KOPT-K1 (cell line): ENCODE results near the gene CFAP54.

ENCODE experiments used
- H3K27ac ChIP-seq: fragments of 200-600 bp; sonication (generic); 2 replicates; pipeline ENCODE4 v1.5.1; 2016; ENCODE audit warnings: antibody characterized with exemption, mild to moderate bottlenecking, low read depth, low read length; ENCODE audit not compliant: poor library complexity, severe bottlenecking
- H3K36me3 ChIP-seq: fragments of 200-600 bp; sonication (generic); 2 replicates; pipeline ENCODE4 v1.5.1; 2017; ENCODE audit warnings: antibody characterized with exemption, mild to moderate bottlenecking, low read length, moderate library complexity; ENCODE audit not compliant: insufficient read depth
- H3K9me3 ChIP-seq: fragments of 200-600 bp; sonication (generic); 2 replicates; pipeline ENCODE4 v1.5.1; 2017; ENCODE audit warnings: antibody characterized with exemption, low read length, mild to moderate bottlenecking; ENCODE audit not compliant: insufficient read depth, poor library complexity, severe bottlenecking

Gene CFAP54

GRCh38 chr12:96870946-96871345, 381.6 kb downstream of the CFAP54 start:
- no peak overlapping the region for H3K27ac ChIP-seq
- H3K9me3 ChIP-seq: no peaks in the 10 kb centered on the region
- no peaks in the 10 kb centered on the region for H3K36me3 ChIP-seq

GRCh38 chr12:96872961-96873360, 383.6 kb downstream of the CFAP54 start:
- Histone ChIP-seq H3K27ac (no peak overlapping the region), H3K36me3 (no peaks in the 10 kb centered on the region), H3K9me3 (no peaks in the 10 kb centered on the region)

GRCh38 chr12:96874211-96874610, 384.8 kb downstream of the CFAP54 start:
- Histone ChIP-seq H3K9me3 (no peaks in the 10 kb centered on the region), H3K36me3 (no peaks in the 10 kb centered on the region), H3K27ac (no peak overlapping the region)

DNA sequence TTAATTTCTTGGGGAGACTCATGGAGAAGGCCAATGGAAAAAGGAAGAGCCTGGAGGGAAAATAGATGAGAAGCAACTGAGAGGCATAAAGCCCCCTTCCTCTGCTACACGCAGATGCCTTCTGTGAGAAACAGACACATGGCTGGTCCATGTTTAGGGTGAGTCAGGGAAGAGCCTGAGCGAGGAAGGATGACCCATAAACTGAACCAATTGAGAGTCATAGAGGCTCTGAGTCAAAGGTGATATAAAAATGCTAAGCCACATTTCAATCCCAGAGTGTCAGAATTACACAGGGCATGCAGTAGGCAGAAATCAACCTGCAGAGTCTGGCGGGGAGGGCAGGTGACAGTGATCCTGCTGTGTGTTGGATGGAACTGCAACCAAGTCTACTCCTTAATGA, 387.6 kb downstream of the CFAP54 start:
- Histone ChIP-seq H3K9me3 (no peaks in the 10 kb centered on the region), H3K36me3 (no peaks in the 10 kb centered on the region)

GRCh38 chr12:96878704-96879103, 389.3 kb downstream of the CFAP54 start:
- H3K27ac ChIP-seq: no peak overlapping the region
- H3K9me3 ChIP-seq: no peaks in the 10 kb centered on the region
- H3K36me3 ChIP-seq: no peaks in the 10 kb centered on the region

More for the DNA sequence above, 387.6 kb downstream of the CFAP54 start:
- H3K27ac ChIP-seq: no peak overlapping the region

- H3K36me3 ChIP-seq: no peaks in the 10 kb centered on the region
- H3K27ac ChIP-seq: no peak overlapping the region
- H3K9me3 ChIP-seq: no peaks in the 10 kb centered on the region
These were observed 389.9 kb downstream of the CFAP54 start for GRCh38 chr12:96879301-96879700.

DNA sequence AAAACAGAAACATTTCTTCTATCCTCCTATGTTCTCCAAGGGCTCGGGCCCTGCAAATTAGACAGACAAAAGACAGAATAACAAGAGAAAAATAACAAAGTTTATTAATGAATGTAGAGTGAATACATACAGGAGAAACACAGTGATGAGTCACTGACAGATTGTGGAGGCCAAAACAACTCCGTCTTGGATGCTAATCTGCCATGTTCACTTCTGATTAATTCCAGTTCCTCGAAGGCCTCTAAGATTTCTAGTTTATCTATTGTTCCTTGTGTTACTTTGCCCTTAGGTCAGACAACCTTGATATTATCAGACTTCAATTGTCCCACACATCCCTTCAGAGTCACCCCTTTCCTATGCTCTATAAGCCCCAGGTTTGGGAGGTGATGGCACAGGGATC, 390.8 kb downstream of the CFAP54 start:
- Histone ChIP-seq H3K9me3 (no peaks in the 10 kb centered on the region), H3K27ac (no peak overlapping the region), H3K36me3 (no peaks in the 10 kb centered on the region)

DNA sequence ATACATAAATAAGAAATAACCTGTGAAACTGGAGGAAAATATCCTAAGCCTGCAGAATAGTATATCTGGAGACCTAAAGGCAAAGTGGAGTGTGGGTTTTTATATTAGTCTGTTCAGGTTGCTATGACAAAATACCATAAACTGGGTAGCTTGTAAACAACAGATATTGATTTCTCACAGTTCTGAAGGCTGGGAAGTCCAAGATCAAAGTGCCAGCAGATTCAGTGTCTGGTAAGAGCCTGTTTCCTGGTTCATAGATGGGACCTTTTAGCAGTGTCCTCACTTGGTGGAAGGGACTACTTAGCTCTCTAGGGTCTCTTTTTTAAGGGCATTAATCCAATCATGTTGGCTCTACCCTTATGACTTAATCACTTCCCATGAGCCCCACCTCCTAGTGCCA, 392.2 kb downstream of the CFAP54 start:
- no peak overlapping the region for H3K27ac ChIP-seq
- no peaks in the 10 kb centered on the region for H3K9me3 ChIP-seq
- H3K36me3 ChIP-seq: no peaks in the 10 kb centered on the region

DNA sequence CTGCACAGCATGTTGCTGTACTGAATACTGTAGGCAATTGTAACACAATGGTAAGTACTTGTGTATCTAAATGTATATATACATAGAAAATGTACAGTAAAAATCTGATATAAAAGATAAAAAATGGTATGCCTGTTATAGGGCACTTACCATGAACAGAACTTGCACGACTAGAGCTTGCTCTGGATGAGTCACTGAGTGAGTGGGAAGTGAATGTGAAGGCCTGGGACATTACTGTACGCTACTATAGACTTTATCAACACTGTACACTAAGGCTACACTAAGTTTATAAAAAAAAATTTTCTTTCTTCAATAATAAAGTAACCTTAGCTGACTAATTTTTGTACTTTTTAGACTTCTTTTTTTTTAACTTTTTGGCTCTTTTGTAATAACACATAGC, 393.5 kb downstream of the CFAP54 start:
- no peaks in the 10 kb centered on the region for H3K9me3 ChIP-seq
- H3K36me3 ChIP-seq: no peaks in the 10 kb centered on the region
- no peak overlapping the region for H3K27ac ChIP-seq

DNA sequence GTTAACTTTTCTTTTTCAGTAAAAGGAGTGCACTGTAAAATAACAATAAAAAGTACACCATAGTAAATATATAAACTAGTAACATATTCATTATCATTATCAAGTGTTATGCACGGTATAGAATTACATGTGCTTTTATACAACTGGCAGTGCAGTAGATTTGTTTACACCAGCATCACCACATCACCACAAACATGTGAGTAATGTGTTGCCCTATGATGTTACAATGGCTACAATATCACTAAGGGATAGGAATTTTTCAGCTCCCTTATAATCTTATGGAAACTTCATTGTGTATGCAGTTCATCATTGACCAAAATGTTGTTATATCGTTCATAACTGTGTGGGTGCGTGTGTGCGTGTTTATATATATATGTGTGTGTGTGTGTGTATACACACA, 394.2 kb downstream of the CFAP54 start:
- Histone ChIP-seq H3K36me3 (no peaks in the 10 kb centered on the region), H3K9me3 (no peaks in the 10 kb centered on the region), H3K27ac (no peak overlapping the region)

- Histone ChIP-seq H3K36me3 (no peaks in the 10 kb centered on the region), H3K9me3 (no peaks in the 10 kb centered on the region), H3K27ac (no peak overlapping the region)
These were observed 397.8 kb downstream of the CFAP54 start for GRCh38 chr12:96886998-96887677.

DNA sequence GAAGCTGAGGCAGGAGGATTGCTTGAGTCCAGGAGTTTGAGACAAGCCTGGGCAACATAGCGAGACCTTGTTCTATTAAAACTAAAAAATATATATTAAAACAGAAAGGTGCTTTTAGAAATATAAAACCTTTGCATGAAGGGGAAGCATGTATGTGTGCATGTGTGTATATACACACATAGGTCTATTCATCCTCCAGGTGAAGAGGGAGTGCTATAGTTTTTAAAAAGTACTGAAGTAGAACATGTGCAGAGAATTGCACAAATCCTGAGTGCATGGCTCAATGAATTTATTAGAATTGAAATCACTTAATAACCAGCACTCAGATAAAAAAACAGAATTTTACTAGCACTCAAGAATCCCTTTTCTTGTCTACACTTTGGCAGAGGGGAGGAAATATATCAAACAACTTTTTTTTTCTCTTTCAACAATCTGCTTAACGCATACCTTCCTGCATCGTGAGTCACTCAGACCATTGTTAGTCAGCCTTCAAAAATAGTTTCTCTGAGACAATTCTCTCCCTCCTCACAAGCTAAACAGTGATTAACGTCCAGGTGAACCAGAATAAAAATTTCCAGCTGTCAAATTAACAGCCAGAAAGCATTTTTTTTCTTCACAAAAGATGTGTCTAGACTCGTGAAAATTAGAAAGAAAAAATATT, 400.0 kb downstream of the CFAP54 start:
- Histone ChIP-seq H3K36me3 (no peaks in the 10 kb centered on the region), H3K9me3 (peaks cover 11% of the 10 kb centered on the region), H3K27ac (no peak overlapping the region)

DNA sequence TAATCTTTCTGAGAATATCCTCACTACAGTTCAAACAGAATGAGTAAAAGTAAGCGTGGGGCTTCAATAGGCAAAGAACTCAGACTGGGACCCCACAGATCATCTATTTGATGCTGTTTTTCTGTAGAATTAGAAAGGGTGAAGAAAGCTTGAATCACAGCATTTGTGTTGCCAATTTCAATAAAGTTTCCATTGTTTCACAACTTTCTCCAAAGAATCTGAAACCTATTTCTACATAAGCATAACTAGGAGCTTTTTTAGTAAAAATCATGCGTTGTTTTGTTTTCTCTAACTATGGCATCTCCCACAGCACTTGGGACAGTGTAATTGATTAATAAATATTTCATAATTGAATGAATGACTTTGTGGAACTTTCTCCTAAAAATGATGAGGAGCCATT, 401.0 kb downstream of the CFAP54 start:
- Histone ChIP-seq H3K9me3 (peaks cover 14% of the 10 kb centered on the region), H3K36me3 (no peaks in the 10 kb centered on the region), H3K27ac (no peak overlapping the region)

GRCh38 chr12:96892104-96892503, 402.7 kb downstream of the CFAP54 start:
- H3K36me3 ChIP-seq: no peaks in the 10 kb centered on the region
- peaks cover 14% of the 10 kb centered on the region for H3K9me3 ChIP-seq
- H3K27ac ChIP-seq: no peak overlapping the region

GRCh38 chr12:96897421-96897820, 408.0 kb downstream of the CFAP54 start:
- Histone ChIP-seq H3K36me3 (no peaks in the 10 kb centered on the region), H3K9me3 (peaks cover 14% of the 10 kb centered on the region), H3K27ac (no peak overlapping the region)

DNA sequence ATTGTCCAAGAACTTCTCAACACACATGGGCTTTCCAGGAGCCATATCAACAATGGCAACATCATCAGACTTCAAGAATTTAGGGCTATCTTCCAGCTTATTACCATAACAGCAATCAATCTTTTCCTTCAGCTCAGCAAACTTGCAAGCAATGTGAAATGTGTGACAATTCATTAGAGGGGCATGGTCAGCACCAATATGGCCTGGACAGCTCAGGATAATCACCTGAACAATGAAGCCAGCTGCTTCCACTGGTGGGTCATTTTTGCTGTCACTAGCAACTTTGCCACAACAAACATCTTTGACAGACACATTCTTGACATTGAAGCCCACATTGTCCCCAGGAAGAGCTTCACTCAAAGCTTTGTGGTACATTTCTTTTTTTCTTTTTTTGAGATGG, 411.8 kb downstream of the CFAP54 start:
- no peak overlapping the region for H3K27ac ChIP-seq
- no peaks in the 10 kb centered on the region for H3K36me3 ChIP-seq
- no peaks in the 10 kb centered on the region for H3K9me3 ChIP-seq
